Measurements from ENCODE around the gene MOCOS. TPM values are rescaled to one million over a fixed set of nuclear protein-coding genes. Genes with fewer than 3 reads are reported as not detected.

MOCOS gene
- total RNA-seq, 1 experiment from 2014 or later, result 5.5 TPM

DNA sequence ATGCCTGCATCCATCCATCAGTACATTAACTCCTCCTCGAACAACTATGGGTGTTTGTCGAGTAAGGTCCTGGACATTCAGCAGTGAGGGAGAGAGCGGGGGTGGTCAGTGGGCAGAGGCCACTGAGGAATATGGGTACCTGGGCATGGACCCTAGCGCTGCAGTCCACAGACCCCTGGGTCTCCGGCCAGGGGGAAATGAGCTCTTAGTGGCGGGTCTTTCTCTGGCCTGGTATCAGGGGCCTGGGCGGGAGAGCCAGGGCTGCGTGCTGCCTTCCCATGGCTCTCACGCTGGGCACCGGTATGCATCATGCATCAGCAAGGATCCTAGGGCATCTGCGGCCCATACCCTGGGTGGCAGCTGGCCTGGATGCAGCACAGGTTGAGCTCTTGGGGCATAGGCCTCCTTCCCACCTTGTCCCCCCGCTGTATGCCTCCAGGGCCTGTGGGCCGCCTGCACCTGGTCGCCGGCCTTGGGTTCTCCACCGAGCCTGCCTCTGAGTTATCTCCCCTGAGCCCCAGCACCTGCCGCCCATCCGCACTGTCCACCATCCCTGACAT is 1.3 kb upstream of the MOCOS start:
- Histone ChIP-seq H3K27me3 (replicated peaks; ENCODE audit: control insufficient read depth, insufficient read depth, low read length) (no peaks in the 10 kb centered on the region), H3K9me3 (no peaks in the 10 kb centered on the region), H3K36me3 (ENCODE audit: control insufficient read depth, insufficient read depth, low read length) (no peaks in the 10 kb centered on the region), H3K4me1 (0 out of 2 replicates have a peak, but pooled peaks cover 5% of the 10 kb centered on the region), H3K4me3 (ENCODE audit: low read depth, low read length) (no peak overlapping the region)
- POLR2A ChIA-PET, result no interaction called here
- Mint-ChIP-seq H3K27ac (ENCODE audit: unreplicated experiment) (no peak overlapping the region), H3K4me1 (ENCODE audit: low read depth, unreplicated experiment) (peaks cover 10% of the 10 kb centered on the region), H3K4me3 (ENCODE audit: unreplicated experiment) (no peak overlapping the region), H3K36me3 (ENCODE audit: insufficient read depth, unreplicated experiment) (no peaks in the 10 kb centered on the region), H3K27me3 (ENCODE audit: insufficient read depth, unreplicated experiment) (no peaks in the 10 kb centered on the region), H3K9me3 (ENCODE audit: unreplicated experiment) (no peaks in the 10 kb centered on the region)
- intact Hi-C loops (cut with micrococcal nuclease; ENCODE audit: unreplicated experiment), result loop anchor here (5.0 kb wide), 2 partner anchors 59 to 96 kb away; partner anchors contain the start of genes ELP2 and SLC39A6
- TF ChIP-seq, protein P1, sequence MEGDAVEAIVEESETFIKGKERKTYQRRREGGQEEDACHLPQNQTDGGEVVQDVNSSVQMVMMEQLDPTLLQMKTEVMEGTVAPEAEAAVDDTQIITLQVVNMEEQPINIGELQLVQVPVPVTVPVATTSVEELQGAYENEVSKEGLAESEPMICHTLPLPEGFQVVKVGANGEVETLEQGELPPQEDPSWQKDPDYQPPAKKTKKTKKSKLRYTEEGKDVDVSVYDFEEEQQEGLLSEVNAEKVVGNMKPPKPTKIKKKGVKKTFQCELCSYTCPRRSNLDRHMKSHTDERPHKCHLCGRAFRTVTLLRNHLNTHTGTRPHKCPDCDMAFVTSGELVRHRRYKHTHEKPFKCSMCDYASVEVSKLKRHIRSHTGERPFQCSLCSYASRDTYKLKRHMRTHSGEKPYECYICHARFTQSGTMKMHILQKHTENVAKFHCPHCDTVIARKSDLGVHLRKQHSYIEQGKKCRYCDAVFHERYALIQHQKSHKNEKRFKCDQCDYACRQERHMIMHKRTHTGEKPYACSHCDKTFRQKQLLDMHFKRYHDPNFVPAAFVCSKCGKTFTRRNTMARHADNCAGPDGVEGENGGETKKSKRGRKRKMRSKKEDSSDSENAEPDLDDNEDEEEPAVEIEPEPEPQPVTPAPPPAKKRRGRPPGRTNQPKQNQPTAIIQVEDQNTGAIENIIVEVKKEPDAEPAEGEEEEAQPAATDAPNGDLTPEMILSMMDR (IDR thresholded peaks at IDR 0.05; ENCODE audit: insufficient read depth in 1 of 2, low read depth in 1 of 2, low read length in 1 of 2, severe bottlenecking in 1 of 2, unreplicated experiment in 1 of 2), result no peak
- CTCF ChIA-PET, result no interaction called here
- DNase-seq, result no peak
- BruUV-seq (replicated peaks), result TSS peak; percentile 56

DNA sequence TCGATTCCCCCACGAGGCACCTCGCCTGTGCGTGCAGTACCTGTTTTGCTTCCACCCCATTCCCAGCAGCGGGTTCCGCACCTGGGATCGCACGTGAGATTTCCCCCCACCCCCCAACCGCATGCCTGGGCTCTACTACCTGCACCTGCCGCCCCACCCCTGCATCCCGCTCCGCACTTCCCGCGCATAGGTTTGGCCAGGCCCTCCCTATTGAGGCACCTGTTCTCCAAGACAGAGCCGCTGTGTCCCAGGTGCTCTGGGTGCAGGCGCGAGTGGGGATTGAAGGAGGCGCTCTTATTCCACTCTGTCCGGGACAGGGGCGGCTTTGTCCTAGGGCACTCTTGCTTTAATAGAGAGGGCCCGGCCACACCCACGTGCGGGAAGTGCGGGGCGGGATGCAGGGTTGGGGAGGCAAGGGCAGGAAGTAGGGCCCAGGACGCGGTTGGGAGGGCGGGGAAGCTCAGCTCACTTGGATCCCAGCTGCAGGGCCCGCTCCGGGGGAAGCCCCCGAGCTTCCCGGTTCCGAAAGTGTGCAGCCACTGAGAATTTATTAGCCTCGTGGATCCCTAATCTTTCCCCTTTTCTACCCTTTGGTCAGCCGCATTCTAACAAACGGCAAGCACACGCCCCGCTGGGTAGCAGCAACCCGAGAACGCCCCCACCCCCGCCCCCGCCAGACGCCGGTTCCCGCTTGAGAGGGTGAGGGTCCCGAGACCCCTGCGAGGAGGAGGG is 670 bp upstream of the MOCOS start:
- intact Hi-C loops (cut with micrococcal nuclease; ENCODE audit: unreplicated experiment), result loop anchor here (5.0 kb wide), 2 partner anchors 59 to 96 kb away; partner anchors contain the start of genes ELP2 and SLC39A6
- H3K36me3 Mint-ChIP-seq (ENCODE audit: insufficient read depth, unreplicated experiment), result no peaks in the 10 kb centered on the region
- H3K4me1 Mint-ChIP-seq (ENCODE audit: low read depth, unreplicated experiment), result peaks cover 10% of the 10 kb centered on the region
- no peaks in the 10 kb centered on the region for H3K36me3 ChIP-seq (ENCODE audit: control insufficient read depth, insufficient read depth, low read length)
- H3K4me3 Mint-ChIP-seq (ENCODE audit: unreplicated experiment), result peak overlapping the region; percentile 65
- no peak overlapping the region for H3K27ac Mint-ChIP-seq (ENCODE audit: unreplicated experiment)
- DNase-seq, result peak; percentile 19 to 36
- H3K9me3 Mint-ChIP-seq (ENCODE audit: unreplicated experiment), result no peaks in the 10 kb centered on the region
- H3K27me3 Mint-ChIP-seq (ENCODE audit: insufficient read depth, unreplicated experiment), result no peaks in the 10 kb centered on the region
- H3K4me3 ChIP-seq (ENCODE audit: low read depth, low read length), result peak overlapping the region; percentile 69
- ChIA-PET POLR2A (no interaction called here), CTCF (no interaction called here)
- TF ChIP-seq, protein P1 (IDR thresholded peaks at IDR 0.05; ENCODE audit: insufficient read depth in 1 of 2, low read depth in 1 of 2, low read length in 1 of 2, severe bottlenecking in 1 of 2, unreplicated experiment in 1 of 2), result no peak
- BruUV-seq (replicated peaks), result no TSS peak
- H3K4me1 ChIP-seq, result 0 out of 2 replicates have a peak, but pooled peaks cover 5% of the 10 kb centered on the region
- no peaks in the 10 kb centered on the region for H3K9me3 ChIP-seq
- no peaks in the 10 kb centered on the region for H3K27me3 ChIP-seq (replicated peaks; ENCODE audit: control insufficient read depth, insufficient read depth, low read length)

DNA sequence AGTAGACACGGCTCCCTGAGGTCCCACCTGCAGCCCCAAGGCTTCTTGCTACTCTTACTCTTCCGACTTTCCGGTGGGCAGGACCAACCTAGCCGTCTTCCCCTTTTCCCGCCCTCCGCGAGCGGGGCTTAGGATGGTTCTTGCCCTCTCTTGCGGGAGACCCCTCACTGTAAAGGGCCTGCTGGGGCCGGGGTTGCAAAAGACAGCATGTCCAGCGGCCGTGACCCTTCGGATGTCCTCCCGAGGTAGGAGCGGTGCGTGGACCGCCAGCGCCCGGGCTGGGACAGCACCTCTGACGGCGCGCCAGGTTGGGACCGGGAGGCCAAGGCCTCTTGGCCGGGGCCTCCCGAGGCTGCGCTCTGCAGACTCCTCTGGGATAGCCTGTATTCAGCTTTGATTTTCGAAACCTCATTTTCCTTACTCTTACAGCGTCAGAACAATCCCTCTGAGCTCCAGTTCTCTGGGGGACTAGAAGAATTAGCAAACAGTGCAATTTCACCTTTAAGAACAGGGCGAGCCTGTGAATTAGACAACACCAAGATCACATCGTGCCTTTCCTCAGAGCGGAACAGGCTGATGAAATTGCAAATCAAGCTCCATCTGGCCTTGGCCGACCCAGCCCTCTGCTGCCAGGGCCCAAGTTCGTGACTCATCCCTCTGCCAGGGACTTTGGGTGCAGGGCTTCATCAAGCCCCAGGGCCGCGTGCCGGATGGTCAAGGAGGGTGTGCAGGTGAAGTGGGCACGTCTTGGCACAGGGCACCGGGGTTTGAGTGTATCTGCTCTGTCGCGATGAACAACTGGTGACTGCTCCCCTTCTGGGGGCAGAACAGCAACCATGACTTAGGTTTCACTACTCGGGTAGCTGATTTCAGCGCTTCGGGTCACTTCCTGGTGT is 777 bp downstream of the MOCOS start:
- Mint-ChIP-seq H3K36me3 (ENCODE audit: insufficient read depth, unreplicated experiment) (no peaks in the 10 kb centered on the region), H3K4me1 (ENCODE audit: low read depth, unreplicated experiment) (peaks cover 10% of the 10 kb centered on the region), H3K4me3 (ENCODE audit: unreplicated experiment) (peak overlapping the region; percentile 65), H3K27ac (ENCODE audit: unreplicated experiment) (peak overlapping the region; percentile 45), H3K9me3 (ENCODE audit: unreplicated experiment) (no peaks in the 10 kb centered on the region), H3K27me3 (ENCODE audit: insufficient read depth, unreplicated experiment) (no peaks in the 10 kb centered on the region)
- H3K4me3 ChIP-seq (ENCODE audit: low read depth, low read length), result peak overlapping the region; percentile 69
- intact Hi-C loops (cut with micrococcal nuclease; ENCODE audit: unreplicated experiment), result loop anchor here (5.0 kb wide), 2 partner anchors 61 to 94 kb away; partner anchors contain the start of genes ELP2 and SLC39A6
- no peaks in the 10 kb centered on the region for H3K27me3 ChIP-seq (replicated peaks; ENCODE audit: control insufficient read depth, insufficient read depth, low read length)
- H3K4me1 ChIP-seq, result 0 out of 2 replicates have a peak, but pooled peaks cover 5% of the 10 kb centered on the region
- POLR2A ChIA-PET, result no interaction called here
- DNase-seq, result no peak
- TF ChIP-seq, protein P1 (IDR thresholded peaks at IDR 0.05; ENCODE audit: insufficient read depth in 1 of 2, low read depth in 1 of 2, low read length in 1 of 2, severe bottlenecking in 1 of 2, unreplicated experiment in 1 of 2), result no peak
- no peaks in the 10 kb centered on the region for H3K36me3 ChIP-seq (ENCODE audit: control insufficient read depth, insufficient read depth, low read length)
- no TSS peak for BruUV-seq (replicated peaks)
- H3K9me3 ChIP-seq, result no peaks in the 10 kb centered on the region
- CTCF ChIA-PET, result no interaction called here
